Measurements from ENCODE around the gene FZR1.

- TF ChIP-seq CTCF (IDR thresholded peaks at IDR 0.05) (no peak), POLR2A (IDR thresholded peaks at IDR 0.05) (no peak)
These were observed 40.0 kb downstream of the FZR1 start for GRCh38 chr19:3546119-3546518.

Data from testis (tissue), 2 donors.